HEK293 (cell line): ENCODE results near the gene GRK5.

Experiments used
- BCL11A ChIP-seq: fragments of 450-650 bp; formaldehyde crosslinking; IDR thresholded peaks from 2 replicates; pipeline ENCODE4 v1.5.1; 2016; ENCODE audit warnings: low read depth, missing biosample characterization, missing genetic modification characterization
- CTCF ChIP-seq: fragments of 450-650 bp; formaldehyde crosslinking; IDR thresholded peaks from 2 replicates; pipeline ENCODE4 v1.5.1; 2016; ENCODE audit warnings: missing biosample characterization, missing genetic modification characterization
- ZNF274 ChIP-seq, 2 experiments: fragments of 200-500 bp in 1 of 2; fragments of 450-650 bp in 1 of 2; sonication (Bioruptor generic) in 1 of 2; formaldehyde crosslinking in 1 of 2; IDR thresholded peaks; 2 replicates each; pipeline versions ENCODE4 v1.5.1 to v1.6.1; 2014 to 2016; ENCODE audit warnings: borderline replicate concordance in 1 of 2, inconsistent platforms in 1 of 2, low read length in 1 of 2, missing biosample characterization in 1 of 2, missing genetic modification characterization in 1 of 2
- ZNF292 ChIP-seq: fragments of 450-650 bp; formaldehyde crosslinking; IDR thresholded peaks from 2 replicates; pipeline ENCODE4 v1.5.1; 2016; ENCODE audit warnings: low read depth, missing biosample characterization, missing genetic modification characterization, borderline replicate concordance

DNA sequence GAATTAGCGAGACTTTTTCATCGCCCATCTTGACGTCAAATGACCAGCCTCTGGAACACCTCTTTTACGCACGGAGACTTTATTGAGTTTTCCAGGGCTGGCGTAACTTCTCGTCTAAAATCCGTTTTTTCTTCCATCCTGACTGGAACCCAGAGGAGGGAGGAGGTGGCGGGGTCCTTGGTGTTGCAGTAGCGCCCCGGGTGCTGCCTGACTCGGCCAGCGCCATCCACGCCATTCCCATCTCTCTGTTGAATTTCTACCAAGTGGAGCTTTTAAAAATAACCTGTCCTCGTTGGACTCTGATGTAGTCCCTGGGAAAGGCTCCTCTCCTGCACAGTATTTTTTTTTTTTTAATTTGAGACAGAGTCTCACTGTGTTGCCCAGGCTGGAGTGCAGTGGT lies 179.3 kb downstream of the GRK5 start:
- TF ChIP-seq CTCF (tag by site-specific recombination): no peak
- TF ChIP-seq BCL11A (tag by site-specific recombination): no peak
- no peak for TF ChIP-seq ZNF292 (tag by site-specific recombination)
- TF ChIP-seq ZNF274 (IDR thresholded peaks at IDR 0.05; ENCODE audit: low read length): no peak
- no peak for TF ChIP-seq ZNF274 (tag by site-specific recombination; IDR thresholded peaks at IDR 0.05; ENCODE audit: borderline replicate concordance)
